HG02852 (cell line): Measurements from ENCODE around the gene SSH2.
"Not testable (repeated sequence)": the region's sequence is repeated elsewhere in the genome, so short reads cannot be mapped to it uniquely, and the experiment has no call there.

Experiments used
- ATAC-seq: cut with Tn5 transposase; IDR thresholded peaks from one replicate; pipeline ENCODE4 v1.9.1; 2021; ENCODE audit warnings: mild to moderate bottlenecking, moderate library complexity; ENCODE audit not compliant: unreplicated experiment

SSH2 gene

DNA sequence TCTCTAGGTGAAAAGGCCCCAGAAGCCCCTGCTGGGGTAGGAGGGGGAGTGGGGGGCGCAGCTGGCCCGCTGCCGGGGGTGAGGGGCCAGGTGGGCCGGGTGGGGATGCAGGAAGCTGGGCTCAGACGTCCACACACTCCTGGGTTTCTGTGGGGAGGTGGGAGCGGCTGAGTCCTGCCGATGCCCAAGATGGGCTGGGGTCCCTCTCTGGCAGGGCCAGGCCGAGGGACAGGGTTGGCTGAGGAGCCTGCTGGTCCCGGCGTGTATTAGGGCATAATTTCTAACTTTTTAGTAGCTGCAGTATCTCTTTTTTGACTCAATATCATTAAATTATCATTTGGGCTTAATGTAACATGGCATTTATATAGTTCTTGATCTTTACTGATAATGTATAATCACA, 185.9 kb downstream of the SSH2 start:
- ATAC-seq, result no peak

- ATAC-seq, result no peak
Observed at GRCh38 chr17:29742210-29742513, 187.9 kb downstream of the SSH2 start.

DNA sequence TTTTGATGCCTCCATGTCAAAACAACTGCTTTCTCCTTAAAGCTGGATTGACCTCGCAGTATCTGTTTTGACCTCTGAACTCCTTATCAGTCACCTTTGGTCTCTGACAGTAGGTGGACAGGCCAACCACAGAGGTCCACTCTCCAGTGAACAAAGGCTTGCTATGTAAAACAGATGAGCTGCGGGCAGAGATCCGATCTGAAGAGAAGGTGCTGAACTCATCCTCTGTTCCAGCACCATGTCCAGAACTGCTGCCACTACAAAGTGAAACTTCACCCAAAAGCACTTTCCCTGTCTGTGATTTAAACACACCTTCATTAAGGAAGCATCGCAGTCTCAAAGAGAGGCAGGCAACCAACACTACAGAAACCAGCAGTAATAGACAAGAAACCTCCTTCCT, 190.0 kb downstream of the SSH2 start:
- no peak for ATAC-seq

GRCh38 chr17:29734640-29735039, 195.4 kb downstream of the SSH2 start:
- ATAC-seq, result no peak

DNA sequence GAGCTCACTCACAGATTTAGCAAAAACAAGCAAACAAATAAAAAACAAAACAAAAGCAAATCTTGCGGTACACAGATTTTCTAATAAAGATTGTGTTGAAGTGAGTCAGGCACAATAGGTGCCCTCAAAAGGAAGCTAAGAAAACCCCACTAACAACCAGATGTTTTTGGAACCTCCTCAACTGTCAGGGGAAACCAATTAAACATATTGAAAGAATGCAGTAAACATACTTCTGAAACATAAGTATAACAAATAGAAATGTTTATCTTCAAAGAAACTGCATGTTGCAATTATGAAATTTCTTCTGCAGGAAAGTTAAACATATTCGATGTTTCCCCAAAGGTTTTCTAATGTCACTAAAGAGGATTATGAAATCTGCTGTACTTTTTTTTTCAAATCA, 196.9 kb downstream of the SSH2 start:
- no peak for ATAC-seq

GRCh38 chr17:29732613-29733012, 197.4 kb downstream of the SSH2 start:
- no peak for ATAC-seq

DNA sequence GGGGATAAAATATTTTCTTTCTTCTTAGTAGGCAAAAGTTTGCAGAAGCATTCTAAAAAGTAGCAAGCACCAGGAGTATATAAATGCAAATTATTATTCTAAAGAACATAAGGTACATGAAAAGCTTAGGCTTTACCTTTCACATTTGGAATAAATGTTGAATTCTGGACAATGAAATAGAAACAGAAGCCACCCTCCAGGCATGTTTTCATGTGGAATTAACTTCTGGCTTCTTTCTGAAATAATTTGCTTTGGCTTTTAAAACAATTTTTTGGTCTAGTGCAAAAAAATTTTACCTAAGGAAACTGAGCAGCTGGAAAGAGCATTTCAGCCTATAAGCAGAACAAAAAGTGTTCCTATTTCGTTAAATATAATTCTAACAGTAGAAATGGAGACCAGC, 197.8 kb downstream of the SSH2 start:
- no peak for ATAC-seq

- ATAC-seq, result no peak
Observed at GRCh38 chr17:29731589-29731929, 198.5 kb downstream of the SSH2 start.

- ATAC-seq, result no peak
Observed at GRCh38 chr17:29728490-29728889, 201.5 kb downstream of the SSH2 start.

- no peak for ATAC-seq
Observed at GRCh38 chr17:29726715-29727252, 203.2 kb downstream of the SSH2 start.

- ATAC-seq, result not testable (repeated sequence)
Observed at GRCh38 chr17:29725408-29725807, 204.6 kb downstream of the SSH2 start.

DNA sequence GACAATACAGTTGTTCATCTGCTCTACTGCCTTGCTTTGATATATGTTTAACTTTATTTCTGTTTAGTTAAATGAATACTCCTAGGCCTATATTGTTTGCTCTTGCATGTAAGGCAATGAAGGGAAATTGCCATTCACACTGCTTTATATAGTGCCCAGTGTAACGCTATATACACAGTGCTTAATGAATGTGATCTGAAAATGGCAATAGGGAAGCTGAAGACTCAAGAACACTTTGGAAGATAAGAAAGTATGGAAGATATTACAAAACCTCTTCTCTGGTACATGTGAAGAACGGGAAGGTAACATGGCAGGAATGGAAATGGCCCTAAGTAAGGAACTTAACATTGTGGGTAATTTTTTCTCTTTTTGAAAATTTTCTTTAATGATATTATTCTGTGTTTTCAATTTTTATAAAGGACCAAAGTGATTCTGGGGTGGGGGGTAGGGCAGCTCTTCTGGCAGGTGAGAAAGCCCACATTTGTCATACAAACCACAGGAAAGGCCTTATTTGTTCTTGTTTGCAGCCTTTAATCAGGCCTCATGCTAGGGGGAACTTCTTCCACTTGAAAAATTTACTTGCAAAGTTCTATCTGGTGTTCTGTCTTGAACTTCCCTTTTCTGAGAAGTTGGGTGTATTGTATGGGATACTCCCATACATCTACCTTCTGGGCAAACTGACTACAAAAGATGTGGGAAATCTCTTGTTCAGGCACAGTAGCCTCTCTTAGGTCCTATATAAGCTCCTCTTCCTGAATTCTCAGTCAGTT, 206.6 kb downstream of the SSH2 start:
- peak; percentile 38 for ATAC-seq

DNA sequence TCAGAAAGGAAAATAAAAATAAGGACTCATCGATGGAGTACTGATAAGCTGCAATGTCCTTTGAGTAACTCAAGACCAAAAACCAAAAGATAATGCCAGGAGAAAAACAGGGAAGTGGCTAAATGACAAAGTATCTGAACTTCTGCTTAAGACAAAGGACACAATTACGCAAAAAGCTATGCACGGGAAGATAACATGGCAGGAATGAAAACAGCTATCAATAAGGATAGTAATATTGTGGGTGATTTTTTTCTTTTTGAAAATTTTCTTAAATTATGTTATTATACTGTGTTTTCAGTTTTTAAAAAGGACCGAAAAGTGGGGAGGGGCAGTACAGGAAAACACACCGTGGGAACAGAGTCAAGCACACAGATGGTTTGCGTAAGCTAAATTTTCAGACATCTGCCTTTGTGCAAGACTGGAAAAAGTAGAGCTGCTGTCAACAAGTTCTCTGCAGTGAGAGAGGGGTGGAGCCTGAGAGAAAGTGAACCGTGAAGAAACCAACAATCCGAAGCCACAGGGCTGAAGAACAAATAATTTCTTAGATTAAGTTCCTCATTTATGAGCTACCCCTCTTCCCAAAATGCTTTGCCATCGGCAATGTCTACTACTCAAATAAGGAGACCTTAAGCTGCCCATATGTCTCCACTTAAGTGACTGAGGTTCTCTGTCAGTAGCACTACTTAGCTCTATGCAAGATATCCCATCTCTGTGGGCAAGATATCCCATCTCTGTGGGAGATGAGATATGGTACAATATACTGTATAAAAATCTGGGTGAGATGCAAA, 207.4 kb downstream of the SSH2 start:
- peak; percentile 62 for ATAC-seq

- no peak for ATAC-seq
Observed at GRCh38 chr17:29720551-29720950, 209.5 kb downstream of the SSH2 start.

GRCh38 chr17:29719469-29719868, 210.6 kb downstream of the SSH2 start:
- ATAC-seq, result no peak

DNA sequence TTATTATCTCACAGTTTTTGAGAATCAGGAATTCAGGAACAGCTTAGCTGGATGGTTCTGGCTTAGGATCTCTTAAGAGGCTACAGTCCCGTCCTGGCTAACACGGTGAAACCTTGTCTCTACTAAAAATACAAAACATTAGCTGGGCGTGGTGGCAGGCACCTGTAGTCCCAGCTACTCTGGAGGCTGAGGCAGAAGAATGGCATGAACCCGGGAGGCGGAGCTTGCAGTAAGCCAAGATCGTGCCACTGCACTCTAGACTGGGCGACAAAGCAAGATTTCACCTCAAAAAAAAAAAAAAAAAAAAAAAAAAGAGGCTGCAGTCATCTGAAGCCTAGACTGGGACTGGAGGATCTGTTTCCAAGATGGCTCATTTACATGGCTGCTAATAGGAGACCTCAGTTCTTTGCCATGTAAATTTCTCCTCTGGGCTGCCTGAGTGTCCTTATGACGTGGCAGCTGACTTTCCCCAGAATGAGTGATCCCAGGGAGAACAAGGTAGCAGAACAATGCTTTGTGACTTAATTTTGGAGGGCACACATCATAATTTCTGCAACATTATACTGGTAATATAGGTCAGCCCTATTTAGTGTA, 211.5 kb downstream of the SSH2 start:
- no peak for ATAC-seq

- ATAC-seq, result no peak
Observed at GRCh38 chr17:29717817-29718216, 212.2 kb downstream of the SSH2 start.

DNA sequence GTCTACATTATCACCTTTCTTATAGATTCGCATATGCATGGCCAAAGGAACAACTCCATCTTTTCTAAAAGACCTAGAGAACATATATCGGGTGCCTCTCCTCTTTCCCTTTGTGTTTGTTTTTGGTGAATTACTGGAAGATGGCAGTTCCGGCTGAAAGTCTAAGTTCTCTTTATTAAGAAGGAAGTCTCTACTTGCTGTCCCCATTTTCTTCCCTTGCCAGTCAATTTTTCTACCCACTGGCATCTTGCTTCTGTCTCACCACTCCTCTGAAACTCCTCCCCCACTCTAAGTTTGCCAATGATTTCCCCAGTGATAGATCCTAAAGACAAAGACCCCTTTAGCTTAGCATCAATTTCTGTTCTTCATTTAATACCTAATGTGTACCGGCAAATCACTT, 213.5 kb downstream of the SSH2 start:
- ATAC-seq, result no peak

GRCh38 chr17:29715680-29716079, 214.3 kb downstream of the SSH2 start:
- ATAC-seq, result no peak

- no peak for ATAC-seq
Observed at GRCh38 chr17:29714146-29714545, 215.9 kb downstream of the SSH2 start.

DNA sequence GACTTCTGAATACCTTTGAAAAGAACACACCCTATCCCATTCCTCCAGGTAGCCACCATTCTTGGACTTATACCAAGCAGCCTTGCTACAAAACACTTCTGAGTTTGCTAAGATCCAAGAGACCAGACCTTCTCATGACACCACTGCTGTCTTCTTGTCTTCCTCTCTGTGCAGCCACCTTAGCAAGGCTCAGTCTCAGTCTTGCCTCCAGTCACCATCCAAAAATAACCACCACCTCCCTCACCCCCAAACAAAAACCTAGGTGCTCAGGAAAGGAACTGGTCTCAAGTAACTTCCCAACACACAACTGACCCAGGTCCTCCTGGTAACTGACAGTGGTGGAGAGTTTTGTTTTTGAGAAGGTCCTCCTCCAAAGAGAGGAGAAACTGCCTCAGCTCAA, 216.4 kb downstream of the SSH2 start:
- no peak for ATAC-seq
